GM23338 (cell line): ENCODE measurements around the gene RNLS. TPM values are rescaled to one million over a fixed set of nuclear protein-coding genes. Genes with fewer than 3 reads are reported as not detected.

Source experiments
- ATAC-seq: fragments of 200-7000 bp; cut with Tn5 transposase; 3 replicates; pipeline ENCODE4 v1.9.1; 2020
- DNase-seq: peaks from one replicate; pipeline ENCODE4 v3.0.0-alpha.2; 2015; ENCODE audit warnings: low spot score
- H2AFZ ChIP-seq: fragments of 200-600 bp; sonication (generic); 2 replicates; pipeline ENCODE4 v1.8.0; 2016; ENCODE audit warnings: antibody characterized with exemption, mild to moderate bottlenecking, moderate library complexity
- H3F3A ChIP-seq: fragments of 200-600 bp; sonication (generic); replicated peaks from 2 replicates; pipeline ENCODE4 v1.8.0; 2017; ENCODE audit warnings: antibody characterized with exemption, mixed run types, low read depth
- H3K27ac ChIP-seq: fragments of 200-600 bp; sonication (generic); 2 replicates; pipeline ENCODE4 v1.6.1; 2016; ENCODE audit warnings: low read depth
- H3K27me3 ChIP-seq: fragments of 200-600 bp; sonication (generic); 2 replicates; pipeline ENCODE4 v1.8.0; 2016; ENCODE audit warnings: mild to moderate bottlenecking, mixed run types, moderate library complexity; ENCODE audit not compliant: insufficient read depth
- H3K36me3 ChIP-seq: fragments of 200-600 bp; sonication (generic); 2 replicates; pipeline ENCODE4 v1.8.0; 2016; ENCODE audit warnings: mild to moderate bottlenecking; ENCODE audit not compliant: insufficient read depth
- H3K4me1 ChIP-seq: fragments of 200-600 bp; sonication (generic); 2 replicates; pipeline ENCODE4 v1.8.0; 2016; ENCODE audit warnings: mild to moderate bottlenecking, moderate library complexity; ENCODE audit not compliant: insufficient read depth
- H3K4me2 ChIP-seq: fragments of 200-600 bp; sonication (generic); 2 replicates; pipeline ENCODE4 v1.7.1; 2017; ENCODE audit warnings: mixed run types
- H3K4me3 ChIP-seq: fragments of 200-600 bp; sonication (generic); 2 replicates; pipeline ENCODE4 v1.6.1; 2016; ENCODE audit warnings: mixed run types
- H3K79me2 ChIP-seq: fragments of 200-600 bp; sonication (generic); replicated peaks from 2 replicates; pipeline ENCODE4 v1.8.0; 2017; ENCODE audit warnings: mild to moderate bottlenecking; ENCODE audit not compliant: insufficient read depth
- H3K9me2 ChIP-seq: fragments of 200-600 bp; sonication (generic); 2 replicates; pipeline ENCODE4 v1.8.0; 2017; ENCODE audit not compliant: insufficient read depth
- H4K20me1 ChIP-seq: fragments of 200-600 bp; sonication (generic); replicated peaks from 2 replicates; pipeline ENCODE4 v1.8.0; 2017; ENCODE audit warnings: mild to moderate bottlenecking; ENCODE audit not compliant: insufficient read depth
- H3K27ac Mint-ChIP-seq: 2 replicates; pipeline ENCODE4 v1.8.0; 2020; ENCODE audit warnings: inconsistent platforms, mild to moderate bottlenecking, moderate library complexity, mixed read lengths
- H3K27me3 Mint-ChIP-seq: 3 replicates; pipeline ENCODE4 v1.8.0; 2022; ENCODE audit warnings: low read depth, mild to moderate bottlenecking, moderate library complexity, mixed read lengths, inconsistent platforms; ENCODE audit not compliant: insufficient read depth, poor library complexity
- H3K36me3 Mint-ChIP-seq: 3 replicates; pipeline ENCODE4 v1.8.0; 2021; ENCODE audit warnings: low read depth, mild to moderate bottlenecking, inconsistent platforms, moderate library complexity, mixed read lengths
- H3K4me1 Mint-ChIP-seq: 3 replicates; pipeline ENCODE4 v1.8.0; 2020; ENCODE audit warnings: mild to moderate bottlenecking, inconsistent platforms, mixed read lengths
- H3K4me3 Mint-ChIP-seq: 3 replicates; pipeline ENCODE4 v1.8.0; 2021; ENCODE audit warnings: moderate library complexity, mild to moderate bottlenecking, inconsistent platforms, mixed read lengths
- H3K9me3 Mint-ChIP-seq: 3 replicates; pipeline ENCODE4 v1.8.0; 2020; ENCODE audit warnings: moderate library complexity, mild to moderate bottlenecking, inconsistent platforms, mixed read lengths
- CREB1 ChIP-seq: fragments of 250-450 bp; sonication (Bioruptor Pico); IDR thresholded peaks from 2 replicates; pipeline ENCODE4 v1.5.0; 2020; ENCODE audit warnings: low read depth, mild to moderate bottlenecking, moderate library complexity
- CTCF ChIP-seq, 2 experiments: fragments of 200-600 bp in 1 of 2; sonication (generic) in 1 of 2; conservative IDR thresholded peaks; 2 replicates each; pipeline versions ENCODE4 v1.5.1 to v1.6.1; 2016 to 2017; ENCODE audit warnings: antibody characterized with exemption in 2 of 2, low read depth in 2 of 2, mild to moderate bottlenecking in 2 of 2, moderate library complexity in 1 of 2
- JUNB ChIP-seq: IDR thresholded peaks from one replicate; pipeline ENCODE4 v1.6.1; 2016; ENCODE audit warnings: antibody characterized with exemption; ENCODE audit not compliant: unreplicated experiment
- NANOG ChIP-seq: IDR thresholded peaks from 2 replicates; pipeline ENCODE4 v1.6.1; 2016; ENCODE audit warnings: antibody characterized with exemption, borderline replicate concordance
- POLR2AphosphoS5 ChIP-seq: IDR thresholded peaks from 2 replicates; pipeline ENCODE4 v1.6.1; 2016; ENCODE audit warnings: antibody characterized with exemption, low read depth
- STAT1 ChIP-seq: IDR thresholded peaks from one replicate; pipeline ENCODE4 v1.6.1; 2016; ENCODE audit warnings: antibody characterized with exemption; ENCODE audit not compliant: unreplicated experiment
- ZNF114 ChIP-seq: fragments of 250-450 bp; sonication (Bioruptor Pico); IDR thresholded peaks from 2 replicates; pipeline ENCODE4 v1.5.0; 2020; ENCODE audit warnings: mild to moderate bottlenecking, moderate library complexity
- ZNF331 ChIP-seq: fragments of 250-450 bp; sonication (Bioruptor Pico); IDR thresholded peaks from 2 replicates; pipeline ENCODE4 v1.5.0; 2020; ENCODE audit warnings: low read depth, mild to moderate bottlenecking, moderate library complexity
- ZNF462 ChIP-seq: fragments of 250-450 bp; sonication (Bioruptor Pico); IDR thresholded peaks from 2 replicates; pipeline ENCODE4 v1.5.0; 2020; ENCODE audit warnings: mild to moderate bottlenecking, moderate library complexity
- polyA plus RNA-seq: library from polyadenylated mRNA; unstranded; fragments of >200 nt; fragmentation: Nextera tagmentation; extraction: Ambion mirVana; gene quantifications from 2 replicates; pipeline ENCODE4 v1.2.1, GENCODE V29; 2016
- total RNA-seq: library from RNA; depleted of rRNA; stranded (reverse); fragments of >200 nt; shearing (Covaris generic); gene quantifications from 2 replicates; pipeline ENCODE4 v1.2.3, GENCODE V29; 2014

Gene RNLS
- total and polyA plus RNA-seq, 2 experiments from 2014 or later: 8.8 to 15.2 TPM

- TF ChIP-seq ZNF462 (no peak), CREB1 (CRISPR knock-in tag) (no peak)
These were observed 70.5 kb downstream of the RNLS start (continued) for GRCh38 chr10:88512599-88512998.

GRCh38 chr10:88508796-88509195 lies 74.3 kb downstream of the RNLS start:
- Mint-ChIP-seq H3K27ac (no peak overlapping the region), H3K9me3 (no peaks in the 10 kb centered on the region), H3K27me3 (no peaks in the 10 kb centered on the region), H3K4me3 (no peak overlapping the region), H3K36me3 (no peaks in the 10 kb centered on the region), H3K4me1 (peaks cover 32% of the 10 kb centered on the region)
- Histone ChIP-seq H3K27me3 (no peaks in the 10 kb centered on the region), H2AFZ (no peak overlapping the region), H3K4me2 (no peak overlapping the region), H3F3A (no peaks in the 10 kb centered on the region), H4K20me1 (no peaks in the 10 kb centered on the region), H3K27ac (no peak overlapping the region), H3K79me2 (no peaks in the 10 kb centered on the region), H3K4me1 (peaks cover 33% of the 10 kb centered on the region), H3K9me2 (no peaks in the 10 kb centered on the region), H3K4me3 (no peak overlapping the region), H3K36me3 (no peaks in the 10 kb centered on the region)
- ATAC-seq: no peak
- DNase-seq: no peak
- TF ChIP-seq ZNF462 (no peak), STAT1 (no peak), NANOG (no peak), ZNF114 (CRISPR knock-in tag) (no peak), JUNB (no peak), CREB1 (CRISPR knock-in tag) (no peak), CTCF (conservative IDR thresholded peaks at IDR 0.05; ENCODE audit: low read depth in 2 of 2) (no peak), POLR2AphosphoS5 (no peak), ZNF331 (CRISPR knock-in tag) (no peak)
